H1 (cell line): ENCODE measurements around the gene TSPAN2. TPM values are rescaled to one million over a fixed set of nuclear protein-coding genes. Genes with fewer than 3 reads are reported as not detected.

Source experiments
- CTCF ChIA-PET: fragments of 300-600 bp; sonication (Branson Sonifier 250); formaldehyde crosslinking; loops from one replicate; lab custom pipeline; 2021; ENCODE audit not compliant: partially characterized antibody; lab: Charles Lee
- POLR2A ChIA-PET: fragments of 300-600 bp; sonication (Branson Sonifier 250); formaldehyde crosslinking; loops from one replicate; lab custom pipeline; 2021; ENCODE audit warnings: inconsistent platforms; ENCODE audit not compliant: partially characterized antibody; lab: Charles Lee
- DNase-seq, 2 experiments: peaks; one replicate each; pipeline versions ENCODE4 v3.0.0 to v3.0.0-alpha.2; 2010 to 2022; ENCODE audit warnings: low spot score in 2 of 2, low read depth in 1 of 2, mixed read lengths in 1 of 2
- FAIRE-seq: peaks from 2 replicates; lab custom pipeline; 2011; peaks lifted over from hg19 to GRCh38; lab: Jason Lieb, UNC
- H2AFZ ChIP-seq: 2 replicates; pipeline ENCODE4 v1.8.1; 2012; ENCODE audit warnings: low read length, inconsistent platforms
- H2AK5ac ChIP-seq: 2 replicates; pipeline ENCODE4 v1.6.1; 2013; ENCODE audit warnings: low read depth, low read length
- H2BK120ac ChIP-seq: replicated peaks from 2 replicates; pipeline ENCODE3; 2013; ENCODE audit warnings: low read depth, low read length, inconsistent platforms
- H2BK12ac ChIP-seq: 2 replicates; pipeline ENCODE4 v1.6.1; 2013; ENCODE audit warnings: low read depth, low read length
- H2BK15ac ChIP-seq: 2 replicates; pipeline ENCODE4 v1.6.1; 2013; ENCODE audit warnings: low read length
- H2BK20ac ChIP-seq: 2 replicates; pipeline ENCODE4 v1.6.1; 2013; ENCODE audit warnings: low read length
- H2BK5ac ChIP-seq: 2 replicates; pipeline ENCODE4 v1.6.1; 2013; ENCODE audit warnings: low read depth, low read length
- H3K14ac ChIP-seq: 2 replicates; pipeline ENCODE4 v1.6.1; 2013; ENCODE audit warnings: inconsistent platforms; ENCODE audit not compliant: insufficient read length
- H3K18ac ChIP-seq: 2 replicates; pipeline ENCODE4 v1.6.1; 2013; ENCODE audit warnings: low read length; ENCODE audit errors: extremely low read depth
- H3K23ac ChIP-seq: 2 replicates; pipeline ENCODE4 v1.6.1; 2013; ENCODE audit warnings: inconsistent platforms; ENCODE audit not compliant: insufficient read length
- H3K23me2 ChIP-seq: 2 replicates; pipeline ENCODE4 v1.6.1; 2013; ENCODE audit warnings: low read depth, low read length
- H3K27ac ChIP-seq: 2 replicates; pipeline ENCODE4 v1.6.1; 2011; ENCODE audit warnings: low read depth, low read length, inconsistent platforms
- H3K27me3 ChIP-seq, 4 experiments: replicated peaks in 1 of 4; 1 replicate in 1 of 4; 2 replicates in 3 of 4; pipeline versions ENCODE4 v1.6.1 to v1.8.1; 2011 to 2013; ENCODE audit warnings: low read length in 3 of 4, mild to moderate bottlenecking in 3 of 4, inconsistent platforms in 2 of 4, mixed read lengths in 2 of 4, moderate library complexity in 1 of 4; ENCODE audit not compliant: control insufficient read depth in 3 of 4, insufficient read depth in 3 of 4; ENCODE audit errors: extremely low read depth in 1 of 4
- H3K36me3 ChIP-seq, 4 experiments: 2 replicates each; pipeline versions ENCODE4 v1.6.1 to v1.8.1; 2011 to 2013; ENCODE audit warnings: mild to moderate bottlenecking in 4 of 4, low read length in 3 of 4, moderate library complexity in 2 of 4, control low read depth in 1 of 4, inconsistent platforms in 1 of 4; ENCODE audit not compliant: insufficient read depth in 4 of 4, control insufficient read depth in 2 of 4
- H3K4ac ChIP-seq: replicated peaks from 2 replicates; pipeline ENCODE3; 2013; ENCODE audit warnings: low read length, low read depth, mixed read lengths, inconsistent platforms; ENCODE audit not compliant: insufficient read length
- H3K4me1 ChIP-seq, 4 experiments: replicated peaks in 1 of 4; 1 replicate in 1 of 4; 2 replicates in 3 of 4; pipeline versions ENCODE4 v1.6.1 to v1.8.1; 2011 to 2013; ENCODE audit warnings: low read length in 3 of 4, inconsistent platforms in 2 of 4, mixed read lengths in 1 of 4; ENCODE audit not compliant: insufficient read depth in 4 of 4, control insufficient read depth in 3 of 4
- H3K4me2 ChIP-seq, 2 experiments: 2 replicates each; pipeline versions ENCODE4 v1.6.1 to v1.8.1; 2011 to 2013; ENCODE audit warnings: low read depth in 2 of 2, low read length in 2 of 2, control low read depth in 1 of 2, inconsistent platforms in 1 of 2, mild to moderate bottlenecking in 1 of 2; ENCODE audit not compliant: insufficient read depth in 1 of 2
- H3K4me3 ChIP-seq, 4 experiments: fragments of 200-600, 300-600 bp in 1 of 4; sonication (generic), shearing (Covaris generic), sonication (Bioruptor Twin) in 1 of 4; 2 replicates each; pipeline versions ENCODE4 v1.5.1 to v1.8.1; 2011 to 2016; ENCODE audit warnings: low read length in 4 of 4, low read depth in 3 of 4, control low read depth in 2 of 4, inconsistent platforms in 2 of 4, mild to moderate bottlenecking in 2 of 4, mixed read lengths in 1 of 4, moderate library complexity in 1 of 4; ENCODE audit not compliant: insufficient read depth in 2 of 4; ENCODE audit errors: extremely low read depth in 1 of 4
- H3K56ac ChIP-seq: replicated peaks from 2 replicates; pipeline ENCODE3; 2013; ENCODE audit warnings: low read depth, mild to moderate bottlenecking, mixed read lengths, low read length, inconsistent platforms; ENCODE audit not compliant: insufficient read length
- H3K79me1 ChIP-seq: 2 replicates; pipeline ENCODE4 v1.6.1; 2013; ENCODE audit warnings: low read depth, low read length, control low read depth
- H3K79me2 ChIP-seq, 2 experiments: 2 replicates each; pipeline versions ENCODE4 v1.6.1 to v1.8.1; 2012 to 2013; ENCODE audit warnings: low read length in 2 of 2, mild to moderate bottlenecking in 2 of 2, inconsistent platforms in 1 of 2; ENCODE audit not compliant: insufficient read depth in 2 of 2, control insufficient read depth in 1 of 2
- H3K9ac ChIP-seq, 4 experiments: replicated peaks in 1 of 4; 1 replicate in 1 of 4; 2 replicates in 3 of 4; pipeline versions ENCODE4 v1.6.1 to v1.8.1; 2011 to 2013; ENCODE audit warnings: low read depth in 3 of 4, low read length in 3 of 4, control low read depth in 2 of 4, mild to moderate bottlenecking in 2 of 4, moderate library complexity in 2 of 4, inconsistent platforms in 1 of 4; ENCODE audit errors: extremely low read depth in 1 of 4
- H3K9me3 ChIP-seq, 2 experiments: 2 replicates each; pipeline versions ENCODE4 v1.6.1 to v1.8.1; 2012 to 2013; ENCODE audit warnings: mild to moderate bottlenecking in 2 of 2, moderate library complexity in 2 of 2, control low read depth in 1 of 2, inconsistent platforms in 1 of 2, low read depth in 1 of 2, low read length in 1 of 2, mixed read lengths in 1 of 2; ENCODE audit not compliant: insufficient read depth in 2 of 2
- H4K20me1 ChIP-seq, 2 experiments: replicated peaks in 1 of 2; 2 replicates each; pipeline versions ENCODE3 to v1.8.1; 2011 to 2013; ENCODE audit warnings: inconsistent platforms in 2 of 2, low read length in 2 of 2, mild to moderate bottlenecking in 1 of 2; ENCODE audit not compliant: insufficient read depth in 2 of 2, control insufficient read depth in 1 of 2
- H4K5ac ChIP-seq: 2 replicates; pipeline ENCODE4 v1.6.1; 2013; ENCODE audit warnings: low read length, low read depth, mixed read lengths, inconsistent platforms; ENCODE audit not compliant: insufficient read length
- H4K8ac ChIP-seq: 2 replicates; pipeline ENCODE4 v1.8.0; 2013; ENCODE audit warnings: mild to moderate bottlenecking, moderate library complexity, low read length, inconsistent platforms; ENCODE audit not compliant: insufficient read depth; ENCODE audit errors: extremely low read depth
- H4K91ac ChIP-seq: replicated peaks from 2 replicates; pipeline ENCODE3; 2013; ENCODE audit warnings: low read length, mixed read lengths, inconsistent platforms; ENCODE audit not compliant: insufficient read length
- CBX5 ChIP-seq: fragments of 300-800, 300-1000 bp; sonication (generic); IDR thresholded peaks from 2 replicates; pipeline ENCODE4 v1.7.1; 2016; ENCODE audit warnings: antibody characterized with exemption, low read length, low read depth
- CEBPB ChIP-seq: IDR thresholded peaks from 2 replicates; pipeline ENCODE4 v1.6.1; 2012; ENCODE audit warnings: low read depth, low read length
- CREB1 ChIP-seq: IDR thresholded peaks from 2 replicates; pipeline ENCODE4 v1.6.1; 2012; ENCODE audit warnings: inconsistent platforms
- EZH2 ChIP-seq: fragments of 200-600 bp; sonication (generic); IDR thresholded peaks from 2 replicates; pipeline ENCODE4 v1.7.1; 2012; ENCODE audit warnings: low read depth, mild to moderate bottlenecking, moderate library complexity, low read length, inconsistent platforms; ENCODE audit not compliant: severe bottlenecking
- FOSL1 ChIP-seq: IDR thresholded peaks from 2 replicates; pipeline ENCODE4 v1.6.1; 2011; ENCODE audit warnings: mild to moderate bottlenecking, low read depth, low read length, moderate library complexity; ENCODE audit not compliant: insufficient read depth
- GTF2F1 ChIP-seq: IDR thresholded peaks from 2 replicates; pipeline ENCODE4 v1.6.1; 2012; ENCODE audit warnings: low read depth, low read length, improper control_type of control experiment, borderline replicate concordance
- KDM1A ChIP-seq: fragments of 200-600, 300-600 bp; sonication (generic); IDR thresholded peaks from 2 replicates; pipeline ENCODE4 v1.7.1; 2016; ENCODE audit warnings: mild to moderate bottlenecking, low read length, borderline replicate concordance
- KDM5A ChIP-seq: fragments of 200-600 bp; IDR thresholded peaks from 2 replicates; pipeline ENCODE4 v1.7.1; 2012; ENCODE audit warnings: mild to moderate bottlenecking, low read length, inconsistent platforms, mixed read lengths
- NRF1 ChIP-seq: IDR thresholded peaks from 2 replicates; pipeline ENCODE4 v1.6.1; 2011; ENCODE audit warnings: mild to moderate bottlenecking, low read depth, low read length, improper control_type of control experiment
- PHF8 ChIP-seq: fragments of 200-600 bp; sonication (generic); conservative IDR thresholded peaks from 2 replicates; pipeline ENCODE4 v1.7.1; 2012; ENCODE audit warnings: low read depth, mild to moderate bottlenecking, inconsistent platforms, low read length, moderate library complexity
- RFX5 ChIP-seq: IDR thresholded peaks from 2 replicates; pipeline ENCODE4 v1.6.1; 2011; ENCODE audit warnings: low read depth, low read length, improper control_type of control experiment, borderline replicate concordance
- TEAD4 ChIP-seq: IDR thresholded peaks from 2 replicates; pipeline ENCODE4 v1.6.1; 2012; ENCODE audit warnings: low read depth, low read length, inconsistent platforms, mixed read lengths
- WGBS, 2 experiments: shearing (Covaris generic) in 1 of 2; methylation state at CpG; one replicate each; pipeline versions ENCODE4 v1.1.6 to v1.1.7; 2013 to 2015; ENCODE audit warnings: low lambda C conversion rate in 2 of 2, mixed read lengths in 2 of 2, inconsistent platforms in 1 of 2, low coverage in 1 of 2, missing lambda C conversion rate in 1 of 2; ENCODE audit not compliant: insufficient replicate concordance in 2 of 2, insufficient coverage in 1 of 2, insufficient read length in 1 of 2; ENCODE audit errors: extremely low coverage in 1 of 2, missing lambda C conversion rate in 1 of 2; 5-methylcytosine and 5-hydroxymethylcytosine counted together
- polyA plus RNA-seq, 7 experiments: library from polyadenylated mRNA; depleted of rRNA in 3 of 7; stranded (reverse) in 5 of 7; unstranded in 2 of 7; fragments of >200 nt in 5 of 7; fragments of 200-250 nt in 2 of 7; gene quantifications; 1 replicate in 5 of 7; 2 replicates in 1 of 7; 4 replicates in 1 of 7; pipeline versions ENCODE4 v1.2.1 to v1.2.3, GENCODE V29; 2011 to 2013; ENCODE audit warnings: missing spikeins in 2 of 7, mixed read lengths in 2 of 7
- total RNA-seq: library from RNA; stranded (reverse); fragmentation: NEBNext Ultra II Directional; extraction: Animal tissue kit (Norgen Biotek cat#: 25700); gene quantifications from 2 replicates; pipeline ENCODE4 v1.2.1, GENCODE V29; 2021
- TF ChIP-seq, protein P1 (sequence below), 3 experiments: IDR thresholded peaks; 1 replicate in 2 of 3; 2 replicates in 1 of 3; pipeline versions ENCODE4 v1.5.1 to v1.6.1; 2011; ENCODE audit warnings: low read length in 3 of 3, mild to moderate bottlenecking in 3 of 3, inconsistent platforms in 2 of 3, low read depth in 1 of 3, moderate library complexity in 1 of 3; ENCODE audit not compliant: insufficient read depth in 1 of 3; ENCODE audit errors: control extremely low read depth in 1 of 3

TSPAN2 gene
- total and polyA plus RNA-seq, 2 of the 8 experiments (the other 6 are each of a cell fraction or from before 2014, with no cell fraction given): 7.4 to 14.2 TPM

GRCh38 chr1:115060501-115060900, 28.8 kb downstream of the TSPAN2 start:
- CTCF ChIA-PET: no interaction called here
- H3K4ac ChIP-seq: no peak overlapping the region
- FAIRE-seq: no peak
- peak overlapping the region; percentile 60 for H3K56ac ChIP-seq
- H3K27me3 ChIP-seq: no peaks in the 10 kb centered on the region
- no peak overlapping the region for H4K91ac ChIP-seq
- no peaks in the 10 kb centered on the region for H4K20me1 ChIP-seq
- H3K18ac ChIP-seq: no peak overlapping the region
- H3K79me2 ChIP-seq: no peaks in the 10 kb centered on the region
- H3K23ac ChIP-seq: no peak overlapping the region
- no peak overlapping the region for H3K4me2 ChIP-seq
- no peak overlapping the region for H3K4me3 ChIP-seq
- no peak overlapping the region for H3K27ac ChIP-seq
- H3K79me1 ChIP-seq: no peaks in the 10 kb centered on the region
- no peaks in the 10 kb centered on the region for H3K36me3 ChIP-seq
- H2AK5ac ChIP-seq: no peak overlapping the region
- H3K9ac ChIP-seq: no peak overlapping the region
- WGBS, 2 experiments: 79% methylated on average over 4 of the region's 4 CpGs; no CpG with 5 or more reads in 1 of the 2 experiments
- H2BK5ac ChIP-seq: no peak overlapping the region
- no peaks in the 10 kb centered on the region for H3K9me3 ChIP-seq
- H3K23me2 ChIP-seq: no peaks in the 10 kb centered on the region
- no peak overlapping the region for H2BK12ac ChIP-seq
- H2BK20ac ChIP-seq: no peak overlapping the region
- no peak overlapping the region for H4K5ac ChIP-seq
- H4K8ac ChIP-seq: no peak overlapping the region
- DNase-seq: no peak
- no peak overlapping the region for H2BK120ac ChIP-seq
- POLR2A ChIA-PET: no interaction called here
- H2AFZ ChIP-seq: no peak overlapping the region
- H3K4me1 ChIP-seq: peaks cover 0 to 6% (median 2%) of the 10 kb centered on the region in 4 experiments; a peak in 4 of 7 replicates
- H3K14ac ChIP-seq: no peak overlapping the region
- no peak overlapping the region for H2BK15ac ChIP-seq
- no peak for TF ChIP-seq NRF1
- TF ChIP-seq PHF8: no peak
- no peak for TF ChIP-seq FOSL1
- TF ChIP-seq KDM1A: no peak
- no peak for TF ChIP-seq EZH2
- TF ChIP-seq, protein P1, sequence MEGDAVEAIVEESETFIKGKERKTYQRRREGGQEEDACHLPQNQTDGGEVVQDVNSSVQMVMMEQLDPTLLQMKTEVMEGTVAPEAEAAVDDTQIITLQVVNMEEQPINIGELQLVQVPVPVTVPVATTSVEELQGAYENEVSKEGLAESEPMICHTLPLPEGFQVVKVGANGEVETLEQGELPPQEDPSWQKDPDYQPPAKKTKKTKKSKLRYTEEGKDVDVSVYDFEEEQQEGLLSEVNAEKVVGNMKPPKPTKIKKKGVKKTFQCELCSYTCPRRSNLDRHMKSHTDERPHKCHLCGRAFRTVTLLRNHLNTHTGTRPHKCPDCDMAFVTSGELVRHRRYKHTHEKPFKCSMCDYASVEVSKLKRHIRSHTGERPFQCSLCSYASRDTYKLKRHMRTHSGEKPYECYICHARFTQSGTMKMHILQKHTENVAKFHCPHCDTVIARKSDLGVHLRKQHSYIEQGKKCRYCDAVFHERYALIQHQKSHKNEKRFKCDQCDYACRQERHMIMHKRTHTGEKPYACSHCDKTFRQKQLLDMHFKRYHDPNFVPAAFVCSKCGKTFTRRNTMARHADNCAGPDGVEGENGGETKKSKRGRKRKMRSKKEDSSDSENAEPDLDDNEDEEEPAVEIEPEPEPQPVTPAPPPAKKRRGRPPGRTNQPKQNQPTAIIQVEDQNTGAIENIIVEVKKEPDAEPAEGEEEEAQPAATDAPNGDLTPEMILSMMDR (IDR thresholded peaks at IDR 0.05; ENCODE audit: control extremely low read depth in 1 of 3, insufficient read depth in 1 of 3, low read depth in 1 of 3, low read length in 3 of 3): no peak
- TF ChIP-seq CREB1: no peak
- TF ChIP-seq RFX5: no peak
- TF ChIP-seq CBX5: no peak
- TF ChIP-seq GTF2F1: no peak
- no peak for TF ChIP-seq CEBPB
- no peak for TF ChIP-seq KDM5A
- TF ChIP-seq TEAD4: no peak
